Measurements from ENCODE around the gene GORASP1.

GORASP1 gene

GRCh38 chr3:39124876-39125840 lies 17.7 kb upstream of the GORASP1 start:
- no peak for DNase-seq

- DNase-seq = no peak
Observed at GRCh38 chr3:39122813-39123212, 15.4 kb upstream of the GORASP1 start.

- DNase-seq = no peak
Observed at GRCh38 chr3:39121621-39122020, 14.2 kb upstream of the GORASP1 start.

GRCh38 chr3:39118931-39119660 lies 11.7 kb upstream of the GORASP1 start:
- no peak for DNase-seq

- DNase-seq = peak in 1 of 2 experiments; percentile 43
Observed at GRCh38 chr3:39118079-39118478, 10.7 kb upstream of the GORASP1 start.

- no peak for DNase-seq
Observed at GRCh38 chr3:39115870-39116269, 8.4 kb upstream of the GORASP1 start.

- DNase-seq = no peak
Observed at GRCh38 chr3:39114456-39114855, 7.0 kb upstream of the GORASP1 start.

- DNase-seq = no peak
Observed at GRCh38 chr3:39113291-39113690, 5.9 kb upstream of the GORASP1 start.

GRCh38 chr3:39112535-39112934 lies 5.1 kb upstream of the GORASP1 start:
- no peak for DNase-seq

- DNase-seq = no peak
Observed at GRCh38 chr3:39112113-39112512, 4.7 kb upstream of the GORASP1 start.

GRCh38 chr3:39110041-39110639 lies 2.7 kb upstream of the GORASP1 start:
- DNase-seq = no peak

GRCh38 chr3:39109086-39109485 lies 1.7 kb upstream of the GORASP1 start:
- DNase-seq = no peak

- peak in 1 of 2 experiments; percentile 25 for DNase-seq
Observed at GRCh38 chr3:39108200-39108710, 828 bp upstream of the GORASP1 start.

- DNase-seq = no peak
Observed at GRCh38 chr3:39106851-39107387, 508 bp downstream of the GORASP1 start.

GRCh38 chr3:39106281-39106811 lies 1.1 kb downstream of the GORASP1 start:
- no peak for DNase-seq

GRCh38 chr3:39105687-39106063 lies 1.8 kb downstream of the GORASP1 start:
- no peak for DNase-seq

- DNase-seq = no peak
Observed at GRCh38 chr3:39104961-39105686, 2.3 kb downstream of the GORASP1 start.

- DNase-seq = no peak
Observed at GRCh38 chr3:39103791-39104552, 3.5 kb downstream of the GORASP1 start.

GRCh38 chr3:39103324-39103693 lies 4.1 kb downstream of the GORASP1 start:
- DNase-seq = no peak

- DNase-seq = no peak
Observed at GRCh38 chr3:39102504-39103323, 4.7 kb downstream of the GORASP1 start.
